H7 (cell line): ENCODE results near the gene TMEM101. TPM values are rescaled to one million over a fixed set of nuclear protein-coding genes. Genes with fewer than 3 reads are reported as not detected.
A peak's percentile ranks its signal among the peaks of the same experiment; 100 is the strongest.
"Not testable (repeated sequence)": the region's sequence is repeated elsewhere in the genome, so short reads cannot be mapped to it uniquely, and the experiment has no call there.

Experiments used
- DNase-seq: peaks from one replicate; pipeline ENCODE4 v3.0.0; 2012
- H3K27me3 ChIP-seq: 2 replicates; pipeline ENCODE4 v1.6.0; 2011; ENCODE audit warnings: mild to moderate bottlenecking, low read length; ENCODE audit not compliant: control insufficient read depth, insufficient read depth
- H3K36me3 ChIP-seq: replicated peaks from 2 replicates; pipeline ENCODE4 v1.5.1; 2011; ENCODE audit warnings: low read length; ENCODE audit not compliant: control insufficient read depth, insufficient read depth
- H3K4me3 ChIP-seq: 2 replicates; pipeline ENCODE4 v1.5.1; 2011; ENCODE audit warnings: low read depth, mild to moderate bottlenecking, control low read depth, low read length, moderate library complexity; ENCODE audit not compliant: insufficient read depth
- total RNA-seq: library from RNA; depleted of rRNA; stranded (reverse); fragments of >200 nt; shearing (Covaris generic); gene quantifications from 2 replicates; pipeline ENCODE4 v1.2.3, GENCODE V29; 2014

TMEM101 gene
- total RNA-seq, 1 experiment from 2014 or later: 31.7 TPM

- Histone ChIP-seq H3K36me3 (no peaks in the 10 kb centered on the region), H3K27me3 (peaks cover 7% of the 10 kb centered on the region), H3K4me3 (no peak overlapping the region)
- no peak for DNase-seq
Measured at GRCh38 chr17:43998552-43998951, 16.2 kb downstream of the TMEM101 start.

- not testable (repeated sequence) for H3K4me3 ChIP-seq, DNase-seq, H3K36me3 ChIP-seq, H3K27me3 ChIP-seq
Measured at GRCh38 chr17:43997180-43997579, 17.6 kb downstream of the TMEM101 start.

- no peak for DNase-seq
- no peak overlapping the region for H3K4me3 ChIP-seq
Measured at GRCh38 chr17:43995150-43995471, 19.7 kb downstream of the TMEM101 start.

GRCh38 chr17:43994272-43995149, 20.3 kb downstream of the TMEM101 start:
- H3K36me3 ChIP-seq: no peaks in the 10 kb centered on the region
- peak overlapping the region; percentile 55 for H3K4me3 ChIP-seq
- peak; percentile 91 for DNase-seq
- peaks cover 7% of the 10 kb centered on the region for H3K27me3 ChIP-seq

More at GRCh38 chr17:43995150-43995471, 19.7 kb downstream of the TMEM101 start:
- H3K36me3 ChIP-seq: no peaks in the 10 kb centered on the region
- peaks cover 7% of the 10 kb centered on the region for H3K27me3 ChIP-seq

- Histone ChIP-seq H3K27me3 (peaks cover 7% of the 10 kb centered on the region), H3K4me3 (no peak overlapping the region), H3K36me3 (no peaks in the 10 kb centered on the region)
- DNase-seq: no peak
Measured at GRCh38 chr17:43992641-43993040, 22.1 kb downstream of the TMEM101 start.

GRCh38 chr17:43988301-43988700, 26.5 kb downstream of the TMEM101 start:
- peaks cover 10% of the 10 kb centered on the region for H3K27me3 ChIP-seq
- DNase-seq: no peak
- no peaks in the 10 kb centered on the region for H3K36me3 ChIP-seq
- no peak overlapping the region for H3K4me3 ChIP-seq

- peaks cover 16% of the 10 kb centered on the region for H3K27me3 ChIP-seq
- H3K36me3 ChIP-seq: no peaks in the 10 kb centered on the region
- no peak overlapping the region for H3K4me3 ChIP-seq
- DNase-seq: peak; percentile 18
Measured at GRCh38 chr17:43987131-43988021, 27.4 kb downstream of the TMEM101 start.

- Histone ChIP-seq H3K27me3 (peaks cover 20% of the 10 kb centered on the region), H3K36me3 (no peaks in the 10 kb centered on the region), H3K4me3 (no peak overlapping the region)
Measured at GRCh38 chr17:43986225-43986981, 28.4 kb downstream of the TMEM101 start.

GRCh38 chr17:43984521-43984920, 30.2 kb downstream of the TMEM101 start:
- Histone ChIP-seq H3K36me3 (no peaks in the 10 kb centered on the region), H3K27me3 (peaks cover 20% of the 10 kb centered on the region), H3K4me3 (peak overlapping the region; percentile 66; the same call in 1 of the 2 replicates)
- DNase-seq: peak; percentile 59

More at GRCh38 chr17:43986225-43986981, 28.4 kb downstream of the TMEM101 start:
- DNase-seq: peak; percentile 6

- peak; percentile 81 for DNase-seq
- Histone ChIP-seq H3K4me3 (peak overlapping the region; percentile 66), H3K36me3 (no peaks in the 10 kb centered on the region), H3K27me3 (peaks cover 20% of the 10 kb centered on the region)
Measured at GRCh38 chr17:43983515-43984411, 31.0 kb downstream of the TMEM101 start.

GRCh38 chr17:43983196-43983514, 31.6 kb downstream of the TMEM101 start:
- DNase-seq: no peak
- Histone ChIP-seq H3K4me3 (peak overlapping the region; percentile 66), H3K27me3 (peaks cover 20% of the 10 kb centered on the region), H3K36me3 (no peaks in the 10 kb centered on the region)

GRCh38 chr17:43982171-43982570, 32.6 kb downstream of the TMEM101 start:
- H3K4me3 ChIP-seq: no peak overlapping the region
- DNase-seq: no peak
- H3K27me3 ChIP-seq: peaks cover 20% of the 10 kb centered on the region
- no peaks in the 10 kb centered on the region for H3K36me3 ChIP-seq

- Histone ChIP-seq H3K4me3 (no peak overlapping the region), H3K36me3 (no peaks in the 10 kb centered on the region), H3K27me3 (peaks cover 20% of the 10 kb centered on the region)
- DNase-seq: no peak
Measured at GRCh38 chr17:43979671-43980070, 35.1 kb downstream of the TMEM101 start.
